ENCODE measurements around the gene PDGFB. TPM values are rescaled to one million over a fixed set of nuclear protein-coding genes. Genes with fewer than 3 reads are reported as not detected.

The PDGFB gene
- total RNA-seq, 1 experiment from 2014 or later = 39.7 TPM

- no peaks in the 10 kb centered on the region for H3K27me3 ChIP-seq (ENCODE audit: insufficient read depth, low read depth)
- H4K20me1 ChIP-seq (ENCODE audit: insufficient read depth) = no peaks in the 10 kb centered on the region
- no peak for TF ChIP-seq CTCF (conservative IDR thresholded peaks at IDR 0.05)
- no peak for TF ChIP-seq EZH2 (IDR thresholded peaks at IDR 0.05; ENCODE audit: low read depth)
- H3K27ac ChIP-seq = no peak overlapping the region
- no peak overlapping the region for H3K4me3 ChIP-seq
- intact Hi-C loops (cut with micrococcal nuclease; ENCODE audit: unreplicated experiment) = no loop called here
- POLR2A ChIA-PET (ENCODE audit: unreplicated experiment) = interaction anchor here (0.6 to 0.7 kb wide), 3 partner anchors 74 to 109 kb away, joined by 3 to 12 read pairs (median 7); no protein-coding TSS in a partner anchor
- no peak overlapping the region for H3K4me2 ChIP-seq
- no peaks in the 10 kb centered on the region for H3K9me2 ChIP-seq (ENCODE audit: insufficient read depth)
- H3K79me2 ChIP-seq (ENCODE audit: low read depth) = peaks cover 13% of the 10 kb centered on the region; the same call in 1 of the 2 replicates
- H3F3A ChIP-seq (ENCODE audit: insufficient read depth, low read depth) = peaks cover 62% of the 10 kb centered on the region
- H3K9me3 ChIP-seq (ENCODE audit: insufficient read depth, low read depth) = no peaks in the 10 kb centered on the region
- DNase-seq = no peak
- CTCF ChIA-PET = interaction anchor here (0.5 kb wide), 1 partner anchor 18 kb away, joined by 4 read pairs; no protein-coding TSS in a partner anchor
- no peaks in the 10 kb centered on the region for H3K36me3 ChIP-seq (ENCODE audit: low read depth)
- BruUV-seq (replicated peaks) = no TSS peak
- peaks cover 66% of the 10 kb centered on the region for H3K4me1 ChIP-seq (replicated peaks; ENCODE audit: insufficient read depth)
- no peak overlapping the region for H2AFZ ChIP-seq
Measured at GRCh38 chr22:39209756-39210155, 35.0 kb downstream of the PDGFB start.

- H3K79me2 ChIP-seq (ENCODE audit: low read depth) = 0 out of 2 replicates have a peak, but pooled peaks cover 5% of the 10 kb centered on the region
- H3K9me3 ChIP-seq (ENCODE audit: insufficient read depth, low read depth) = no peaks in the 10 kb centered on the region
- ChIA-PET CTCF (interaction anchor here (0.6 to 0.7 kb wide), 4 partner anchors 33 to 985 kb away, joined by 3 to 4 read pairs (median 3); no protein-coding TSS in a partner anchor), POLR2A (ENCODE audit: unreplicated experiment) (interaction anchor here (0.6 kb wide), 4 partner anchors 28 to 325 kb away, joined by 3 to 5 read pairs (median 4); partner anchors contain the start of gene RPS19BP1)
- H3F3A ChIP-seq (ENCODE audit: insufficient read depth, low read depth) = peaks cover 51% of the 10 kb centered on the region
- no peak for TF ChIP-seq EZH2 (IDR thresholded peaks at IDR 0.05; ENCODE audit: low read depth)
- TF ChIP-seq CTCF (conservative IDR thresholded peaks at IDR 0.05) = no peak
- no peaks in the 10 kb centered on the region for H4K20me1 ChIP-seq (ENCODE audit: insufficient read depth)
- H3K27ac ChIP-seq = no peak overlapping the region
- BruUV-seq (replicated peaks) = no TSS peak
- no peaks in the 10 kb centered on the region for H3K36me3 ChIP-seq (ENCODE audit: low read depth)
- no peak overlapping the region for H3K4me3 ChIP-seq
- intact Hi-C loops (cut with micrococcal nuclease; ENCODE audit: unreplicated experiment) = no loop called here
- DNase-seq = no peak
- no peak overlapping the region for H2AFZ ChIP-seq
- no peaks in the 10 kb centered on the region for H3K9me2 ChIP-seq (ENCODE audit: insufficient read depth)
- peaks cover 58% of the 10 kb centered on the region for H3K4me1 ChIP-seq (replicated peaks; ENCODE audit: insufficient read depth)
- no peak overlapping the region for H3K4me2 ChIP-seq
- no peaks in the 10 kb centered on the region for H3K27me3 ChIP-seq (ENCODE audit: insufficient read depth, low read depth)
Measured at GRCh38 chr22:39208013-39208680, 36.6 kb downstream of the PDGFB start.

- peak; percentile 52 to 88 for DNase-seq
- Histone ChIP-seq H3K36me3 (ENCODE audit: low read depth) (no peaks in the 10 kb centered on the region), H2AFZ (no peak overlapping the region), H3K9me3 (ENCODE audit: insufficient read depth, low read depth) (no peaks in the 10 kb centered on the region), H3K27ac (no peak overlapping the region), H3K27me3 (ENCODE audit: insufficient read depth, low read depth) (no peaks in the 10 kb centered on the region), H3F3A (ENCODE audit: insufficient read depth, low read depth) (peaks cover 51% of the 10 kb centered on the region), H3K79me2 (ENCODE audit: low read depth) (0 out of 2 replicates have a peak, but pooled peaks cover 5% of the 10 kb centered on the region), H3K9me2 (ENCODE audit: insufficient read depth) (no peaks in the 10 kb centered on the region), H4K20me1 (ENCODE audit: insufficient read depth) (no peaks in the 10 kb centered on the region), H3K4me2 (no peak overlapping the region; the same call in 1 of the 2 replicates), H3K4me3 (no peak overlapping the region), H3K4me1 (replicated peaks; ENCODE audit: insufficient read depth) (peaks cover 55% of the 10 kb centered on the region)
- intact Hi-C loops (cut with micrococcal nuclease; ENCODE audit: unreplicated experiment) = loop anchor here (1.0 kb wide), 1 partner anchor 33 kb away; no protein-coding TSS in a partner anchor
- no TSS peak for BruUV-seq (replicated peaks)
- POLR2A ChIA-PET (ENCODE audit: unreplicated experiment) = interaction anchor here (0.6 to 0.7 kb wide), 12 partner anchors 24 to 669 kb away, joined by 3 to 13 read pairs (median 4); partner anchors contain the start of gene ATF4
- CTCF ChIA-PET = interaction anchor here (0.6 to 0.7 kb wide), 3 partner anchors 85 to 337 kb away, joined by 3 to 4 read pairs (median 3); no protein-coding TSS in a partner anchor
- TF ChIP-seq CTCF (conservative IDR thresholded peaks at IDR 0.05) = no peak
- TF ChIP-seq EZH2 (IDR thresholded peaks at IDR 0.05; ENCODE audit: low read depth) = no peak
Measured at GRCh38 chr22:39207141-39208012, 37.4 kb downstream of the PDGFB start.
